Measurements from ENCODE around the gene IRF1.

IRF1 gene

GRCh38 chr5:132510076-132510475, 19.5 kb upstream of the IRF1 start:
- TF ChIP-seq JUND (IDR thresholded peaks at IDR 0.05; ENCODE audit: low read depth), result no peak
- no peak for DNase-seq (ENCODE audit: low read depth in 1 of 2, low spot score in 1 of 2)
- in situ Hi-C loops (cut with HindIII; ENCODE audit: low pct_unique_long_range_greater_than_20kb, low sequenced_read_pairs), result no loop called here

DNA sequence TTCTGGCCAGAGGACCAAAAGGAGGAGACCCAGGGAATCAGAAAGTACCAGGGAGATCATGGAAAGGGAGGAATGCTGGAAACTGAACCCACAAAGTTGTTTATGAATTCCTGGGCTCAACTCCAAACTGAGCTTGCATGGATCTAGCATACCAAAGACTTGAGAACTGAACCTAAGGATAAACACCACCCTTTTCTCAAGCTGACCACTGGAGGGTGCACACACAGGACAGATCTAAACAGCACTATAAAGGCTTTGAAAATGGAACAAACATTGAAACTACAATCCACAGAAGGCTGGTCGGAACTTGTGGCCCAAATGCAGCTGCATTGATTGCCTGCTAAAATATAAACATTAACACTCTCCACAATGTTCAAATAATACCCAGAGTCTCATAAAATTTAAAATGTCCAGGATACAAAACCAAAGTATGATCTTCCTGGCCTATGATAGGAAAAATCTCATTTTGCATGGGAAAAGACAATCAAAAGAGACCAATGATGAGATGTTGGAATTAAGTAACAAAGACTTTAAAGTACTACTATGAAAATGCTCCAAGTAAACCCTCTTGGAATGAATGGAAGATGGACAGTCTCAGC, 15.6 kb upstream of the IRF1 start:
- in situ Hi-C loops (cut with HindIII; ENCODE audit: low pct_unique_long_range_greater_than_20kb, low sequenced_read_pairs), result no loop called here
- no peak for TF ChIP-seq JUND (IDR thresholded peaks at IDR 0.05; ENCODE audit: low read depth)
- DNase-seq (ENCODE audit: low read depth in 1 of 2, low spot score in 1 of 2), result peak; percentile 64 to 82

GRCh38 chr5:132505641-132506040, 15.1 kb upstream of the IRF1 start:
- TF ChIP-seq JUND (IDR thresholded peaks at IDR 0.05; ENCODE audit: low read depth), result no peak
- DNase-seq (ENCODE audit: low read depth in 1 of 2, low spot score in 1 of 2), result no peak
- in situ Hi-C loops (cut with HindIII; ENCODE audit: low pct_unique_long_range_greater_than_20kb, low sequenced_read_pairs), result no loop called here

- DNase-seq (ENCODE audit: low read depth in 1 of 2, low spot score in 1 of 2), result no peak
- TF ChIP-seq JUND (IDR thresholded peaks at IDR 0.05; ENCODE audit: low read depth), result no peak
- in situ Hi-C loops (cut with HindIII; ENCODE audit: low pct_unique_long_range_greater_than_20kb, low sequenced_read_pairs), result no loop called here
These were observed 14.2 kb upstream of the IRF1 start for GRCh38 chr5:132504746-132505145.

DNA sequence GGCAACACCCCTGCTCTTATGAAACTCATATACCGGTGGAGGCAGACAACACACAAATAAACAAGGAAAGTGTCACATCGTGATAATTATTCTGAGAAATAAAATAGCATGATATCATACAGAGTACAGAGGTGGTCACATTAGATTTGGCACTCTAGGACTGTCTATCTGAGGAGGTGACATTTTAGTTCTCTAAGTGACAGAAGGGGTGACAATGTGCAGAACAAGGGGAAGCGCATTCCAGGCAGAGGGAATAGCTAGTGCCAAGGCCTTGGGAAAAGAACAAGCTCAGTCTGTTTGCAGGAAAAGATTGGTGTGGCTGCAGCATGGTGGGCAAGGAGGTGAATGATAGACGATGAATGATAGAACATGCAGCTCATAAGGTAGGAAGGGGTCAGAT, 12.7 kb upstream of the IRF1 start:
- no peak for DNase-seq (ENCODE audit: low read depth in 1 of 2, low spot score in 1 of 2)
- TF ChIP-seq JUND (IDR thresholded peaks at IDR 0.05; ENCODE audit: low read depth), result no peak
- in situ Hi-C loops (cut with HindIII; ENCODE audit: low pct_unique_long_range_greater_than_20kb, low sequenced_read_pairs), result no loop called here

- in situ Hi-C loops (cut with HindIII; ENCODE audit: low pct_unique_long_range_greater_than_20kb, low sequenced_read_pairs), result no loop called here
- TF ChIP-seq JUND (IDR thresholded peaks at IDR 0.05; ENCODE audit: low read depth), result no peak
These were observed 11.7 kb upstream of the IRF1 start for GRCh38 chr5:132501961-132502931.

GRCh38 chr5:132501629-132501956, 11.0 kb upstream of the IRF1 start:
- TF ChIP-seq JUND (IDR thresholded peaks at IDR 0.05; ENCODE audit: low read depth), result no peak
- DNase-seq (ENCODE audit: low read depth in 1 of 2, low spot score in 1 of 2), result no peak
- in situ Hi-C loops (cut with HindIII; ENCODE audit: low pct_unique_long_range_greater_than_20kb, low sequenced_read_pairs), result no loop called here

More at GRCh38 chr5:132501961-132502931, 11.7 kb upstream of the IRF1 start:
- DNase-seq (ENCODE audit: low read depth in 1 of 2, low spot score in 1 of 2), result no peak

DNA sequence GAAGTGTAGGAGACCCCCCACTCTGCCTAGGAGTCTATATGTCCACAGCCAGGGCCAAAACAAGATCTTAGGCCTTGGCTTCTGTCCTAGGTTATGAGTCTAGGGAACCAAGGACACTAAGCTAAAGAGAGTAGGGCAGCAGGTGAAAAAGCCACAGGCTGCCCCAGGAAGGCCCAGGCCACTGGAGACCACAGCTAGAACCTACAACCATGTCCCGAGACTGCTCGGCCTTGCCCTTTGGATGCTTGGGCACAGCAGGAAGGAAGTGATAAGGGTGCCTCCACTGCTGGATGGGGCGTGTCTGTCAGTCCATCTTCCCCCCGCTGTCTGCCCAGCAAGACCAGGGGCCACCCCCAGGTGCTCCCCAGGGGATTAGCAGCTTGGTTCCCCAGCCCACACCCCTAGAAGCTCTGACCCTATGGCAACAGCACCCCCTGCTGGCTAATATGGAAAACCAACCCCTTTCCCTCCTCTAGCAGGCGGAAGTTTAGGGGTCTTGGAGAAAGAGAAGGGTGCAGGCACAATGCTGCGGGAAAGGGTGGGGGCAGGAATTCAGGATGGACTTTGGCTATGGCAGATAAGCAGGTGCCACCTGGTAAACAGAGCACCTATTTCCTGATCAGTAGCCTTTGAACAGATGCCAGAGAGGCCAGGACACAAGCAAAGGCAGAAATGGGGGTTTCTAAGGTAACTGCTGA, 10.5 kb upstream of the IRF1 start:
- in situ Hi-C loops (cut with HindIII; ENCODE audit: low pct_unique_long_range_greater_than_20kb, low sequenced_read_pairs), result no loop called here
- TF ChIP-seq JUND (IDR thresholded peaks at IDR 0.05; ENCODE audit: low read depth), result no peak
- DNase-seq (ENCODE audit: low read depth in 1 of 2, low spot score in 1 of 2), result peak in 1 of 2 experiments; percentile 70

DNA sequence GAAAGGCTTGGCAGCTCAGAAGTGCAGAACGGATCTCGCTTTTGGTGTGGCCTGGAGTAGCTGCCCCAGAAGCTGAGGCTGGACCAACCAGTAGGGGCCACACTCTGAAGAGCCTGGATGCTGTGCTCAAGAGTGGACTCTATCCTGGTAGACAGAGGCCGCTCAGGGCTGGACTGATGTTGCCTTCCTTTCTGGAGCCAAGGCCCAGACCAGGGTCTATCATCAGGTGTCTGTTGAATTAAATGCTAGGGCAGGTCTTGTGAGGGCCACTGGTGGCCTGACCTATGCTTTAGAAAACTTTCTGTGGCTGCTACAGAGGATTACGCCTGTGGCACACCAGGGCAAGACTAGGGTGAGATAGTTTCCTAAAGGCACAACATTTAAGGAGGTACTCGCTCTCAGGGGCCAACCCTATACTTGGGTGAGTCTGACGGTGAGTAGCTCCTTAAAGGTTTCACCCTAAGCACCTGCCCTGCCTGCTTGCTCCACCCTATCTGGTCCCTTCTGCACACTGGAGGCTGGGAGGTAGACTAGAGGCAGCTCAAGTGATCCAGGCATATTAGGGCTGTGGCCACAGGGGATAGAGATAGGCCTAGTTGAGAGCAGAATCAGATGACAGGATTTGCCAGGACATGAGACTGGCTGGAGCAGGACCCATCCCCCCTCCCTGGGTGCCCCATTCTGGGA, 9.8 kb upstream of the IRF1 start:
- no peak for TF ChIP-seq JUND (IDR thresholded peaks at IDR 0.05; ENCODE audit: low read depth)
- no peak for DNase-seq (ENCODE audit: low read depth in 1 of 2, low spot score in 1 of 2)
- in situ Hi-C loops (cut with HindIII; ENCODE audit: low pct_unique_long_range_greater_than_20kb, low sequenced_read_pairs), result no loop called here

GRCh38 chr5:132499440-132500243, 9.1 kb upstream of the IRF1 start:
- in situ Hi-C loops (cut with HindIII; ENCODE audit: low pct_unique_long_range_greater_than_20kb, low sequenced_read_pairs), result no loop called here
- DNase-seq (ENCODE audit: low read depth in 1 of 2, low spot score in 1 of 2), result no peak
- TF ChIP-seq JUND (IDR thresholded peaks at IDR 0.05; ENCODE audit: low read depth), result no peak

DNA sequence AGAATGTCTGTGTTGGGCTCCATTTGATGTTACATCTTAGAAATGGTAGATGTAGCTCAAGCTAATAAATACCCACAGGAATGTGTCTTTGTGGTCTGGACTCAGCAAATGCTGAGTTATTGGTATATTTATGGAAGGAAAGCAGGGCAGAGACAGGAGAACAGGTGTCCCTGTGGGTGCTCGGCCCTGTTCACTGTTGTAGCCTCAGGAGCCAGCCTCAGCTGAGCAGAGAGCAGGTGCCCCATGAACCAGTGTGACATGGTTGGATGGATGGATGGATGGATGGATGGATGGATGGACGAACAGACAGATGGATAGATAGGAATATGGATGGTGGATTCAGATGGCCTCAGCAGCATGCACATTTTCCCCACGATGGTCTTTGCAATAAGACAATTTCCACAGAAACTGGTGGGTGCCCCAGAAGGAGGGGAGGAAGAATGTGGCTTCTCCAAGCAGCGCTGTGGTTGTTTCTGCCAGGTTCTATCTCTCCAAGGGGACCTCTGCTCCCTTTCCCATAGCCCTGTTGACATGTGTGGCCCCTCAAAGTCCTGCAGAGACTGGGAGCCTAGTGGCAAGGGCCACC, 8.2 kb upstream of the IRF1 start:
- DNase-seq (ENCODE audit: low read depth in 1 of 2, low spot score in 1 of 2), result no peak
- in situ Hi-C loops (cut with HindIII; ENCODE audit: low pct_unique_long_range_greater_than_20kb, low sequenced_read_pairs), result no loop called here
- no peak for TF ChIP-seq JUND (IDR thresholded peaks at IDR 0.05; ENCODE audit: low read depth)

Measured in T47D (cell line).